Measurements from ENCODE around the gene GLI1. TPM values are rescaled to one million over a fixed set of nuclear protein-coding genes. Genes with fewer than 3 reads are reported as not detected.

The GLI1 gene
- total RNA-seq, 1 donor from 2014 or later: 0.77 TPM

- peak overlapping the region; percentile 85 for H3K4me3 Mint-ChIP-seq (ENCODE audit: unreplicated experiment)
Measured at GRCh38 chr12:57474862-57475261, 15.3 kb downstream of the GLI1 start.

GRCh38 chr12:57475271-57476161 is 15.9 kb downstream of the GLI1 start:
- H3K4me3 Mint-ChIP-seq (ENCODE audit: unreplicated experiment): peak overlapping the region; percentile 90
- DNase-seq (ENCODE audit: low spot score): peak; percentile 55
- no peaks in the 10 kb centered on the region for H3K9me3 Mint-ChIP-seq (ENCODE audit: unreplicated experiment)
- peaks cover 33% of the 10 kb centered on the region for H3K36me3 Mint-ChIP-seq (ENCODE audit: low read depth, unreplicated experiment)
- H3K4me1 Mint-ChIP-seq (ENCODE audit: unreplicated experiment): peaks cover 50% of the 10 kb centered on the region
- no peak overlapping the region for H3K27ac Mint-ChIP-seq (ENCODE audit: unreplicated experiment)
- H3K27me3 Mint-ChIP-seq (ENCODE audit: unreplicated experiment): peaks cover 26% of the 10 kb centered on the region
- no peak for TF ChIP-seq CTCF (IDR thresholded peaks at IDR 0.05; ENCODE audit: unreplicated experiment)

More at GRCh38 chr12:57474862-57475261, 15.3 kb downstream of the GLI1 start:
- Mint-ChIP-seq H3K27me3 (ENCODE audit: unreplicated experiment) (peaks cover 27% of the 10 kb centered on the region), H3K27ac (ENCODE audit: unreplicated experiment) (peak overlapping the region; percentile 55), H3K36me3 (ENCODE audit: low read depth, unreplicated experiment) (peaks cover 33% of the 10 kb centered on the region), H3K4me1 (ENCODE audit: unreplicated experiment) (peaks cover 45% of the 10 kb centered on the region), H3K9me3 (ENCODE audit: unreplicated experiment) (no peaks in the 10 kb centered on the region)
- no peak for TF ChIP-seq CTCF (IDR thresholded peaks at IDR 0.05; ENCODE audit: unreplicated experiment)
- no peak for DNase-seq (ENCODE audit: low spot score)

GRCh38 chr12:57476162-57476992 is 16.8 kb downstream of the GLI1 start:
- H3K27ac Mint-ChIP-seq (ENCODE audit: unreplicated experiment): peak overlapping the region; percentile 91
- no peaks in the 10 kb centered on the region for H3K9me3 Mint-ChIP-seq (ENCODE audit: unreplicated experiment)
- peaks cover 26% of the 10 kb centered on the region for H3K27me3 Mint-ChIP-seq (ENCODE audit: unreplicated experiment)
- peaks cover 55% of the 10 kb centered on the region for H3K4me1 Mint-ChIP-seq (ENCODE audit: unreplicated experiment)
- peaks cover 33% of the 10 kb centered on the region for H3K36me3 Mint-ChIP-seq (ENCODE audit: low read depth, unreplicated experiment)
- peak; percentile 37 for TF ChIP-seq CTCF (IDR thresholded peaks at IDR 0.05; ENCODE audit: unreplicated experiment)
- H3K4me3 Mint-ChIP-seq (ENCODE audit: unreplicated experiment): peak overlapping the region; percentile 91
- peak; percentile 63 for DNase-seq (ENCODE audit: low spot score)

GRCh38 chr12:57476993-57477709 is 17.6 kb downstream of the GLI1 start:
- Mint-ChIP-seq H3K9me3 (ENCODE audit: unreplicated experiment) (no peaks in the 10 kb centered on the region), H3K4me3 (ENCODE audit: unreplicated experiment) (peak overlapping the region; percentile 91), H3K27ac (ENCODE audit: unreplicated experiment) (peak overlapping the region; percentile 91), H3K27me3 (ENCODE audit: unreplicated experiment) (peaks cover 30% of the 10 kb centered on the region), H3K4me1 (ENCODE audit: unreplicated experiment) (peaks cover 61% of the 10 kb centered on the region), H3K36me3 (ENCODE audit: low read depth, unreplicated experiment) (peaks cover 33% of the 10 kb centered on the region)
- TF ChIP-seq CTCF (IDR thresholded peaks at IDR 0.05; ENCODE audit: unreplicated experiment): no peak
- DNase-seq (ENCODE audit: low spot score): no peak

Measured in endothelial cell (in vitro differentiated cells).